GM12872 (cell line): ENCODE data around the gene ERN1.

Source experiments
- TF ChIP-seq, protein P1 (sequence below): IDR thresholded peaks from 3 replicates; pipeline ENCODE4 v1.5.1; 2011; ENCODE audit warnings: low read depth, mild to moderate bottlenecking, low read length, moderate library complexity; ENCODE audit not compliant: insufficient read depth

ERN1 gene

DNA sequence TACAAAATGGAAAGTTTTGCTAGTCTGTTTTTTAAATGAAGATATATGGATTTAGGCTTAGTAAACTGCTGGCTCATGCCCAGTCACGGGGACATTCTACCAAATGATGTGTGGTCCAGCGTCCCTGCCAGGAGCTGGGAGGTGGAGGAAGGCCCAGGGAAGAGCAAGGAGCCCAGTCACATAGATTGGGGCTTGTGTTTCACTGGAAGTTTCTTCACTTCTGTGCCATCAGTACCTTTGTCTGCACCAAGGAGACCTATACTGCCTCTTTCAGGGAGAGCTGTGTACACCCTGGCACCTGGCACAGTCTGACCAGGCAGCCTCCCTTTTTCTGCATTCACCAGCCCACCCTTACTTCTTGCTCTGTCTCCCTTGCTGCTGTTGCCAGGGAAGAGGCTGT lies 32.6 kb upstream of the ERN1 start:
- TF ChIP-seq, protein P1, sequence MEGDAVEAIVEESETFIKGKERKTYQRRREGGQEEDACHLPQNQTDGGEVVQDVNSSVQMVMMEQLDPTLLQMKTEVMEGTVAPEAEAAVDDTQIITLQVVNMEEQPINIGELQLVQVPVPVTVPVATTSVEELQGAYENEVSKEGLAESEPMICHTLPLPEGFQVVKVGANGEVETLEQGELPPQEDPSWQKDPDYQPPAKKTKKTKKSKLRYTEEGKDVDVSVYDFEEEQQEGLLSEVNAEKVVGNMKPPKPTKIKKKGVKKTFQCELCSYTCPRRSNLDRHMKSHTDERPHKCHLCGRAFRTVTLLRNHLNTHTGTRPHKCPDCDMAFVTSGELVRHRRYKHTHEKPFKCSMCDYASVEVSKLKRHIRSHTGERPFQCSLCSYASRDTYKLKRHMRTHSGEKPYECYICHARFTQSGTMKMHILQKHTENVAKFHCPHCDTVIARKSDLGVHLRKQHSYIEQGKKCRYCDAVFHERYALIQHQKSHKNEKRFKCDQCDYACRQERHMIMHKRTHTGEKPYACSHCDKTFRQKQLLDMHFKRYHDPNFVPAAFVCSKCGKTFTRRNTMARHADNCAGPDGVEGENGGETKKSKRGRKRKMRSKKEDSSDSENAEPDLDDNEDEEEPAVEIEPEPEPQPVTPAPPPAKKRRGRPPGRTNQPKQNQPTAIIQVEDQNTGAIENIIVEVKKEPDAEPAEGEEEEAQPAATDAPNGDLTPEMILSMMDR: no peak

DNA sequence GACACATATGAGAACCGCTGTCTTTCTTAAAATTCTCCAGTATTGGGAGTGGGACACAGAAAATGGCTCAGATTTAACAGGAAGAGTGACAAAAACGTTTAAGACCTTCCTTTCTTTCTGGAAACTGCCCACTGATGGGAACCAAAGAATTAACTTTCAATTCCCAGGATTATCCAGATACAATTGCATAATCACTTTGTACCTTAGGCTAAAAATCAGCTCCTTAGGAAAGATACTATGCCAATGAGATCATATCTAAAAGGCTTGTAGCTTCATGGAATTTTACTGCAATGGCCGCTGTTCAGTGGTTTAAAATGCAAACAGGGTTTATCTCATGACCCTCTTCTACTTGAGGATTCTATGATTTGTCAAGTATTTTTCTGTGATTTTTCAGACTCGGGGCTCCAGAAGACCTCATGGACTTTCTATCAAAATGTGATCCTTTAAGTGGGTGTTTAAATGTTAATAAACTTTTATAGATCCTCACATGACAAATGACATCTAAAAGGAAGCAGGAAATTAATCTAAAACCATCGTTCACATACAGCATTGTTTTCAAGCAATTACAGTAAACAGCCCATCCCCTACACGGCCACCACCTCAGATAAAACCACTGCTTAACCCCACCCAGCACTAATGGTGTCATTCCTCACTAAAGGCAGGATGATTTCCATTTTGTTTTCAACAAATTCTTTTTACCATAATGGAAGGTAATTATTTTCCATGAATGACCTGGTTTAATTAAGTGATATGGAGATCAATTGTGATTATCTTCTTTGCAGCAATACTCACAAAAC lies 31.6 kb upstream of the ERN1 start:
- TF ChIP-seq, protein P1: no peak

DNA sequence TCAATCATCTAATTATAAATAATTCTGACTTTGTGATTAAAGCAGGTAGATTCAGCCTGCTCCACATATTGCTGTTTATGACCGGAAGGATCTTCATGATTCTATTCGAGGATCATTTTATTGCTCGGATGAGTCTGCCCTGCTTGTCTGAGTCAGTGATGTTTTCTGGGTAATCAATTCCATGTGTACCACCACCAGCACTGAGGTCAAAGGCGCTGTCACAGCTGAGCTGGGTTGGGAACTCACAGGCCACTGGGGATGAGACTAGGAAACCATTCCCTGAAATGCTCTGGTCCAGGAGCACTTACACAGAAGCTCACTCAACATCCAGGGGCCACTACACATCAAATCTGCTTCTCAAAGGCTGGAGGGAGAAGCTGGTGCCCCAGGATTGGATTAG lies 30.4 kb upstream of the ERN1 start:
- TF ChIP-seq, protein P1: no peak

DNA sequence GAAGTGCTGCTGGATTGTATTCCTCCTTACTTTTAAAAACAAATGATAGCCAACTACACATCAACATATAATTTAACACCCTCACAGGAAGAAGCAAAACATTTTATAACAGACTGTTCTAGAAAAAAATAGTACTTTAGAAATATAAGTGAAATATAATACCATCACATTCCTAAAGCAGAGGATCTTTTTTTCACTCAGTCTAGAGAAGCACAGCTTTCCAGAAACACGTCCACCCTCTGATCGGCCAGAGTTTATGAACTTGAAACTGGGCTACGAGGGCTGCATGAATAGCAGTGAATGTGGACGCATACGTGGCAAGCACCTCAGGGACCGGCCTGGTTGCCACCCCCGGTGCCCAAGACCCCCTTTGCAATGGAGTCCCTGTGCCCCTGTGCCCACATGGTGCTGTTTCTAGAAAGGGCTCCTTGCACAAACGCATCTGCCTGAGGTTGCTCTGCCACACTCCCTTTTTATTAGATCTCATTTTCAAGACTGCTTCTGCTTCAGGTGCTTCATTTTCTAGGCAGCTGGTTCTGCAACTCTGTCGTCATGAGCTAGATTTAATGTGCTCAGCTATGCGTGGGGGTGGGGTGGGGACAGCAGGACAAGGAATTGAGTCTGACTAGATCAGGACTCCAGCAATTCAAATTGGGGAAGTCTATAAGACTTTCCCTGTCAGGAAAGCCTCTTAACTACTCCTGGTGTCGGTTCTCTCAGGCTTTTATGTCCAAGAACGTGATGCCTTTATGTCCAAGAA lies 29.1 kb upstream of the ERN1 start:
- TF ChIP-seq, protein P1: no peak

DNA sequence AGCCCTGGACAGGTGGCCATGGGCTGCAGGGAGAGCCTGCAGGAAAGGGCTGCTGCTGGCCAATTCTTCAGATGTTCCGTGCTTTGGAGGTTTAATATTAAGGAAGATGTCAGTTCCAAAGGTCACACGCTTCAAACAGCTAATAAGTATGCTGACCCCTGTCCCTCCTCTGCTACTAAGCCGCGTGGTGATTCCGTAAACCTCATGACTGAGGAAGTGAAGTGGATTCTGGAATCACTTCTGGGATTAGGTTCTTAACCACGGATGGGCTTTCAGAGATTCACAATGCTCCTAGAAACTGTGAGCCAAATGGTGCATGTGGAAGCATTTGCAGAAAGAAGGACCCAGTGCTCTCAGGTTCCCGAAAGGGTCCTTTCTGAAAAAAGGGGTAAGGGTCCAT lies 28.5 kb upstream of the ERN1 start:
- TF ChIP-seq, protein P1: no peak

DNA sequence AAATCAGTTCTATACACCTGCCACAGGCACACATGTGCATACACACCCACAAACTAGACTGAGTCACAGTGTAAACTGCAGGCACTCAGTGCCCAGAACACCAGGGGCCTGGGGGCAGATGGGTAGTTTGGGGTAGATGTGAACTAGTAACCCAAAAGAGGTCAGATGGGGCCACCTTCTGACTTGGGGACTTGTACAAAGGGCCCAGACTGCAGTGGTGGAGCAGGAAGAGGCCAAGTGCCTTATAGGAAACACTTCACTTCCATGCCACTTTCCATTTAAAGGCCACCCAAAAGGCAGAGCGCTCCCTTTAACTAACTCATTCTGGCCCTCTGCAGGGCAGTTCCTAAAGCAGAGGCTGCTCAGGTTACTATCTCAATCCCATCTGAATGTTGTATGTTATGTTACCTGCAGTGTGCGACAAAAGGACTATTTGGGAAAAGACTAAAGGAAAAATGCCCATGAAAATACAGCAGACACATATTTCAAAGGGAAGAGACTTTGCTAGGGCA lies 27.8 kb upstream of the ERN1 start:
- TF ChIP-seq, protein P1: no peak

DNA sequence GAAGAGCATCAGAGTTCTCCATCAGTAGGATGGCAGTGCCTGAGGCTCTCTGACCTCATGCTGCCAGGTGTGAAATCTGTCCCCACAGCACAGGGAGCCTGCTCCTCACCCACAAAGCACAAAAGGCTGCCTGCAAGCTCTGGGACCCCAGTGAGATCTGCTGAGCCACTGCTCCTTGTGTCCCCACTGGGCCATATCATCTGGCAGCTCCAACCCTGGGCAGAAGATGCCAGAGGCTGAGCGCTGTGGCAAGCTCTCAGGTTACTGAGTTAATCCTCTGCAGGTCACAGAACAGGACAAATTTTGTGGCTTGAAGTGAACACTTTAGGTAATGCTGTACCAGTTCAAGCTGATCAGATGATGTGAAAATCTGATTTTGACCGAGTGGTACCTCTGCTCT lies 26.7 kb upstream of the ERN1 start:
- TF ChIP-seq, protein P1: no peak
